Neural cell (in vitro differentiated cells): Measurements from ENCODE around the gene RABL3.

Experiments used
- EP300 ChIP-seq: fragments of 450-650 bp; conservative IDR thresholded peaks from 2 replicates; pipeline ENCODE4 v1.6.1; 2014; ENCODE audit warnings: antibody characterized with exemption, mild to moderate bottlenecking, moderate library complexity; ENCODE audit not compliant: poor library complexity, severe bottlenecking
- EZH2 ChIP-seq: fragments of 200-600, 300-800 bp; shearing (Covaris generic), sonication (generic); IDR thresholded peaks from 2 replicates; pipeline ENCODE4 v1.6.1; 2014; ENCODE audit warnings: antibody characterized with exemption, low read length, borderline replicate concordance, mild to moderate bottlenecking; ENCODE audit not compliant: insufficient read depth, poor library complexity, severe bottlenecking
- POLR2AphosphoS5 ChIP-seq: IDR thresholded peaks from 2 replicates; pipeline ENCODE4 v1.6.1; 2012

DNA sequence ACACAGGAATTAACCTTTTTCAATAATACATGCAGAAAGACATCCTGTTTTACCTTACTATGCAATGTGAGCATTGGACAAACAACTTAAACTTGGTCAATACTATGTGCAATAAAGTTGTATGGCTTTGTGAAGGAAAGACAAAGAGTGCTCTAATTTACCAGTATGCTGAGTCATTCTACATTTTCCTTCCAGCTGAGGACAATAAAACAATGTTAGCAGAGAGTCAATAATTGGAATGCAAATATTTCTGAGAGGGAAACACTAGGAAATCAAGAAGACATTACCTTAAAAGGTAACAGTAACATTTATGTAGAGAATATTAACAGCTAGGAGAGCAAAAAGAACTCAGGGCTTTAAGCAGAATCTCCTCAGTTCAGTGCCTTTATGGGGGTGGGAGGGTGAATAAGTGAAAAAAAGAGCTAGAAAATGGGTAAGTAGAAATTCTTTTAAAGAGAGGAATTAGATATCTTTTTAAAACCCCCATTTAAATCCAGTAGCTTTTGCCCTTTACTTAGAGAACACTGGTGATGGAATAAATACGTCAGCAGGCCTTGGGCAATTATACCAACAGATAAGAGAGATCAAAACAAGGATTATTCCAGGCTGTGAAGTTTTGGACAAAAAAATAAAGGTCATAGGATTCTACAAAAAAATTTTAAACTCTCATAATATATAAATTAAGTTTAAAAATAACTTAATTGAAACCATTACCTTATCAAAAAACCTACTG, 48.7 kb downstream of the RABL3 start:
- TF ChIP-seq EP300 = no peak
- TF ChIP-seq POLR2AphosphoS5 = no peak
- TF ChIP-seq EZH2 = no peak
